A549 (cell line): ENCODE results near the gene LDLRAD4. TPM values are rescaled to one million over a fixed set of nuclear protein-coding genes. Genes with fewer than 3 reads are reported as not detected.

Experiments
- ATAC-seq, 2 experiments: fragments of 200-7000 bp in 1 of 2; fragments of >200 bp in 1 of 2; cut with Nextera tagmentation in 1 of 2; cut with Tn5 transposase in 1 of 2; 3 replicates each; pipeline versions ENCODE4 v1.8.0 to v1.9.1; 2018 to 2020; ENCODE audit warnings: mild to moderate bottlenecking in 1 of 2, moderate library complexity in 1 of 2
- CTCF ChIA-PET: fragments of 300-600 bp; sonication (Branson Sonifier 250); formaldehyde crosslinking; extraction: SDS; loops from one replicate; lab custom pipeline; 2021; ENCODE audit warnings: antibody characterized with exemption, inconsistent platforms; lab: Yijun Ruan, JAX
- POLR2A ChIA-PET: fragments of 350-600 bp; formaldehyde crosslinking; extraction: SDS; loops from one replicate; lab custom pipeline; 2021; ENCODE audit warnings: antibody characterized with exemption, inconsistent platforms; lab: Yijun Ruan, JAX
- DNase-seq, 2 experiments: peaks; one replicate each; pipeline versions ENCODE4 v3.0.0 to v3.0.0-alpha.2; 2011 to 2016; ENCODE audit warnings: low read depth in 1 of 2, low spot score in 1 of 2
- FAIRE-seq: peaks from 2 replicates; lab custom pipeline; 2011; peaks lifted over from hg19 to GRCh38; lab: Jason Lieb, UNC
- H3K27ac ChIP-seq, 2 experiments: fragments of >200 bp; sonication (Bioruptor Twin); formaldehyde crosslinking; 3 replicates each; pipeline ENCODE4 v1.5.1; 2016 to 2017
- H3K4me1 ChIP-seq: fragments of >200 bp; sonication (Bioruptor Twin); formaldehyde crosslinking; 3 replicates; pipeline ENCODE4 v1.6.1; 2016
- H3K4me2 ChIP-seq: fragments of >200 bp; sonication (Bioruptor Twin); formaldehyde crosslinking; 3 replicates; pipeline ENCODE4 v1.6.1; 2016
- H3K4me3 ChIP-seq: fragments of >200 bp; sonication (Bioruptor Twin); formaldehyde crosslinking; 3 replicates; pipeline ENCODE4 v1.5.1; 2016
- H3K9me3 ChIP-seq: fragments of >200 bp; sonication (Bioruptor Twin); formaldehyde crosslinking; 3 replicates; pipeline ENCODE4 v1.6.1; 2016
- CBX2 ChIP-seq: fragments of 200-600 bp; sonication (generic); IDR thresholded peaks from 2 replicates; pipeline ENCODE4 v1.6.1; 2016; ENCODE audit warnings: low read depth, mild to moderate bottlenecking, borderline replicate concordance
- CHD4 ChIP-seq: fragments of 200-600 bp; sonication (generic); IDR thresholded peaks from 2 replicates; pipeline ENCODE4 v1.6.1; 2016; ENCODE audit warnings: antibody characterized with exemption, mild to moderate bottlenecking, borderline replicate concordance
- E2F6 ChIP-seq: IDR thresholded peaks from 2 replicates; pipeline ENCODE4 v1.6.1; 2012; ENCODE audit warnings: low read depth, borderline replicate concordance
- ELK1 ChIP-seq: fragments of 150-350 bp; IDR thresholded peaks from 2 replicates; pipeline ENCODE4 v1.6.1; 2014; ENCODE audit warnings: low read depth, mild to moderate bottlenecking, low read length
- FOSL2 ChIP-seq, 2 experiments: fragments of 450-650 bp in 1 of 2; fragments of >200 bp in 1 of 2; sonication (Bioruptor Twin) in 1 of 2; formaldehyde crosslinking; IDR thresholded peaks; 2 replicates each; pipeline versions ENCODE4 v1.5.0 to v1.6.1; 2016 to 2020; ENCODE audit warnings: mild to moderate bottlenecking in 1 of 2, moderate library complexity in 1 of 2
- HOXA7 ChIP-seq: fragments of 250-450 bp; sonication (Bioruptor Pico); IDR thresholded peaks from 2 replicates; pipeline ENCODE4 v1.5.0; 2020; ENCODE audit warnings: mild to moderate bottlenecking, moderate library complexity
- HOXB13 ChIP-seq: fragments of 250-450 bp; sonication (Bioruptor Pico); IDR thresholded peaks from 2 replicates; pipeline ENCODE4 v1.5.0; 2020; ENCODE audit warnings: low read depth, mild to moderate bottlenecking, moderate library complexity
- KDM1A ChIP-seq: fragments of 200-600 bp; sonication (generic); IDR thresholded peaks from 2 replicates; pipeline ENCODE4 v1.6.1; 2016; ENCODE audit warnings: low read depth, mild to moderate bottlenecking
- MAZ ChIP-seq: fragments of 150-350 bp; IDR thresholded peaks from 2 replicates; pipeline ENCODE4 v1.6.1; 2014; ENCODE audit warnings: antibody characterized with exemption, low read depth, low read length, borderline replicate concordance
- NFE2L2 ChIP-seq: fragments of 150-350 bp; conservative IDR thresholded peaks from 2 replicates; pipeline ENCODE4 v1.6.1; 2014; ENCODE audit warnings: low read length
- NPAS2 ChIP-seq: fragments of 250-450 bp; sonication (Bioruptor Pico); IDR thresholded peaks from 2 replicates; pipeline ENCODE4 v1.8.0; 2022; ENCODE audit warnings: mild to moderate bottlenecking, moderate library complexity, borderline replicate concordance
- RAD21 ChIP-seq, 2 experiments: fragments of >200 bp in 1 of 2; sonication (Bioruptor Twin) in 1 of 2; formaldehyde crosslinking in 1 of 2; IDR thresholded peaks in 1 of 2; conservative IDR thresholded peaks in 1 of 2; 2 replicates in 1 of 2; 3 replicates in 1 of 2; pipeline ENCODE4 v1.6.1; 2012 to 2018; ENCODE audit warnings: inconsistent platforms in 1 of 2
- SREBF2 ChIP-seq: fragments of 450-650 bp; IDR thresholded peaks from 2 replicates; pipeline ENCODE4 v1.6.1; 2014; ENCODE audit warnings: mild to moderate bottlenecking, moderate library complexity
- ZFP36 ChIP-seq: fragments of 450-650 bp; IDR thresholded peaks from 2 replicates; pipeline ENCODE4 v1.6.1; 2014; ENCODE audit warnings: borderline replicate concordance; ENCODE audit not compliant: partially characterized antibody
- ZSCAN20 ChIP-seq: fragments of 250-450 bp; sonication (Bioruptor Pico); IDR thresholded peaks from 2 replicates; pipeline ENCODE4 v1.8.0; 2022; ENCODE audit warnings: mild to moderate bottlenecking, moderate library complexity
- WGBS: methylation state at CpG from one replicate; pipeline ENCODE4 v1.1.6; 2017; ENCODE audit errors: missing lambda C conversion rate; 5-methylcytosine and 5-hydroxymethylcytosine counted together
- polyA plus RNA-seq, 4 experiments: library from polyadenylated mRNA; depleted of rRNA in 3 of 4; stranded (reverse); fragments of >200 nt; fragmentation: RNase III in 1 of 4; extraction: RNeasy Plus Mini Kit Qiagen cat#74134 plus additional on column Dnase treatment in 1 of 4; gene quantifications; 2 replicates in 3 of 4; 3 replicates in 1 of 4; pipeline ENCODE4 v1.2.3, GENCODE V29; 2011 to 2017
- TF ChIP-seq, protein P1 (sequence below): fragments of >200 bp; sonication (Bioruptor Twin); formaldehyde crosslinking; IDR thresholded peaks from 2 replicates; pipeline ENCODE4 v1.6.1; 2016
- TF ChIP-seq, protein P2 (sequence below): fragments of 250-450 bp; sonication (Bioruptor Pico); IDR thresholded peaks from 2 replicates; pipeline ENCODE4 v1.5.0; 2020; ENCODE audit warnings: low read depth, mild to moderate bottlenecking, moderate library complexity
- TF ChIP-seq, protein P3 (sequence below): fragments of >200 bp; sonication (Bioruptor Twin); formaldehyde crosslinking; IDR thresholded peaks from 3 replicates; pipeline ENCODE4 v1.6.1; 2016
- TF ChIP-seq, protein P4 (sequence below): fragments of 450-650 bp; IDR thresholded peaks from 2 replicates; pipeline ENCODE4 v1.6.1; 2014; ENCODE audit warnings: antibody characterized with exemption

Gene LDLRAD4
- polyA plus RNA-seq, 2 of the 4 experiments (the other 2 are of a cell fraction) = 5.2 to 7.6 TPM

DNA sequence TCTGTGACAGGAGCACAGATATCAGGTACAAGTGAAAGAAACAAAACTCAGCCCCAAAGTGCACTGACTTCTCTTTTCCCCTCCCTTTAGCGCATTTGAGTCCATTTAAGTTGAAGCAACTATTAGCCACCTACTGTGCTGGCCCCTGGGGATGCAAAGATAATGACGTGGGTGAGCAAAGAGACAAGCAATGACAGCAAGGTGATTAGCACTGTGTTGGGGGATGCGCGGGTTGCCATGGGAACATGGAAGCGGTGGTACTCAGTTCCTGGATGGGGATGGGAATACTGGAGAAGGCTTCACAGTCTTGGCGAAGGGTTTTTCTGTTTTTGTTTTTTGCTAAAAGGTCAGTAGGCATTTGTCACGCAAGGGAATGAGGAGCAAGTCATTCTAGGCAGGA lies 205.8 kb downstream of the LDLRAD4 start:
- Histone ChIP-seq H3K9me3 (no peaks in the 10 kb centered on the region), H3K4me2 (no peak overlapping the region), H3K27ac (no peak overlapping the region), H3K4me1 (peaks cover 14% of the 10 kb centered on the region; the same call in 2 of the 3 replicates), H3K4me3 (no peak overlapping the region)
- CTCF ChIA-PET = interaction anchor here (1.0 kb wide), 1 partner anchor 9 kb away, joined by 3 read pairs; no protein-coding TSS in a partner anchor
- TF ChIP-seq NPAS2 (CRISPR knock-in tag) (no peak), CHD4 (no peak), RAD21 (conservative IDR thresholded peaks at IDR 0.05 in 1 of 2, IDR thresholded peaks at IDR 0.05 in 1 of 2) (no peak)
- DNase-seq = no peak
- POLR2A ChIA-PET = no interaction called here
- ATAC-seq = no peak
- WGBS = 91% methylated on average over 7 of the region's 7 CpGs
- FAIRE-seq = no peak

- H3K4me2 ChIP-seq = no peak overlapping the region
- peaks cover 14% of the 10 kb centered on the region; the same call in 2 of the 3 replicates for H3K4me1 ChIP-seq
- CTCF ChIA-PET = interaction anchor here (1.3 kb wide), 1 partner anchor 10 kb away, joined by 3 read pairs; no protein-coding TSS in a partner anchor
- H3K27ac ChIP-seq = no peak overlapping the region
- FAIRE-seq = no peak
- TF ChIP-seq, protein P1, sequence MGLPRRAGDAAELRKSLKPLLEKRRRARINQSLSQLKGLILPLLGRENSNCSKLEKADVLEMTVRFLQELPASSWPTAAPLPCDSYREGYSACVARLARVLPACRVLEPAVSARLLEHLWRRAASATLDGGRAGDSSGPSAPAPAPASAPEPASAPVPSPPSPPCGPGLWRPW = no peak
- H3K9me3 ChIP-seq = no peaks in the 10 kb centered on the region
- POLR2A ChIA-PET = no interaction called here
- no peak overlapping the region for H3K4me3 ChIP-seq
- DNase-seq = no peak
- ATAC-seq = no peak
- WGBS = 77% methylated on average over 11 of the region's 16 CpGs
These were observed 207.0 kb downstream of the LDLRAD4 start for GRCh38 chr18:13425357-13426091.

GRCh38 chr18:13427354-13427753 lies 208.8 kb downstream of the LDLRAD4 start:
- H3K4me2 ChIP-seq = no peak overlapping the region
- no peak overlapping the region for H3K4me3 ChIP-seq
- no peaks in the 10 kb centered on the region for H3K9me3 ChIP-seq
- no peak overlapping the region for H3K27ac ChIP-seq
- CTCF ChIA-PET = interaction anchor here (1.3 kb wide), 1 partner anchor 11 kb away, joined by 3 read pairs; no protein-coding TSS in a partner anchor
- POLR2A ChIA-PET = no interaction called here
- DNase-seq (no peak), ATAC-seq (no peak), FAIRE-seq (no peak)
- H3K4me1 ChIP-seq = peaks cover 12% of the 10 kb centered on the region; the same call in 2 of the 3 replicates
- WGBS = 67% methylated on average over 3 of the region's 3 CpGs
- TF ChIP-seq KDM1A (no peak), RAD21 (conservative IDR thresholded peaks at IDR 0.05 in 1 of 2, IDR thresholded peaks at IDR 0.05 in 1 of 2) (no peak), HOXA7 (CRISPR knock-in tag) (no peak), FOSL2 (IDR thresholded peaks at IDR 0.05) (no peak), FOSL2 (CRISPR knock-in tag; IDR thresholded peaks at IDR 0.05) (no peak), HOXB13 (no peak), ELK1 (no peak), ZSCAN20 (CRISPR knock-in tag) (no peak), CHD4 (no peak), E2F6 (no peak), SREBF2 (no peak), MAZ (no peak), CBX2 (no peak), NFE2L2 (no peak), ZFP36 (no peak)
- TF ChIP-seq, protein P2, sequence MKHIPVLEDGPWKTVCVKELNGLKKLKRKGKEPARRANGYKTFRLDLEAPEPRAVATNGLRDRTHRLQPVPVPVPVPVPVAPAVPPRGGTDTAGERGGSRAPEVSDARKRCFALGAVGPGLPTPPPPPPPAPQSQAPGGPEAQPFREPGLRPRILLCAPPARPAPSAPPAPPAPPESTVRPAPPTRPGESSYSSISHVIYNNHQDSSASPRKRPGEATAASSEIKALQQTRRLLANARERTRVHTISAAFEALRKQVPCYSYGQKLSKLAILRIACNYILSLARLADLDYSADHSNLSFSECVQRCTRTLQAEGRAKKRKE (CRISPR knock-in tag) = no peak
- TF ChIP-seq, protein P3, sequence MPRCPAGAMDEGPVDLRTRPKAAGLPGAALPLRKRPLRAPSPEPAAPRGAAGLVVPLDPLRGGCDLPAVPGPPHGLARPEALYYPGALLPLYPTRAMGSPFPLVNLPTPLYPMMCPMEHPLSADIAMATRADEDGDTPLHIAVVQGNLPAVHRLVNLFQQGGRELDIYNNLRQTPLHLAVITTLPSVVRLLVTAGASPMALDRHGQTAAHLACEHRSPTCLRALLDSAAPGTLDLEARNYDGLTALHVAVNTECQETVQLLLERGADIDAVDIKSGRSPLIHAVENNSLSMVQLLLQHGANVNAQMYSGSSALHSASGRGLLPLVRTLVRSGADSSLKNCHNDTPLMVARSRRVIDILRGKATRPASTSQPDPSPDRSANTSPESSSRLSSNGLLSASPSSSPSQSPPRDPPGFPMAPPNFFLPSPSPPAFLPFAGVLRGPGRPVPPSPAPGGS = no peak
- TF ChIP-seq, protein P4, sequence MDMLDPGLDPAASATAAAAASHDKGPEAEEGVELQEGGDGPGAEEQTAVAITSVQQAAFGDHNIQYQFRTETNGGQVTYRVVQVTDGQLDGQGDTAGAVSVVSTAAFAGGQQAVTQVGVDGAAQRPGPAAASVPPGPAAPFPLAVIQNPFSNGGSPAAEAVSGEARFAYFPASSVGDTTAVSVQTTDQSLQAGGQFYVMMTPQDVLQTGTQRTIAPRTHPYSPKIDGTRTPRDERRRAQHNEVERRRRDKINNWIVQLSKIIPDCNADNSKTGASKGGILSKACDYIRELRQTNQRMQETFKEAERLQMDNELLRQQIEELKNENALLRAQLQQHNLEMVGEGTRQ = no peak
